ENCODE measurements around the gene SLC6A6. TPM values are rescaled to one million over a fixed set of nuclear protein-coding genes. Genes with fewer than 3 reads are reported as not detected.
"Not testable (repeated sequence)": the region's sequence is repeated elsewhere in the genome, so short reads cannot be mapped to it uniquely, and the experiment has no call there.

SLC6A6 gene
- polyA plus RNA-seq, 3 donors, result 1.5 to 11.7 (median 3.8) TPM

- 87 to 92% (median 89%) methylated on average over 17 of the region's 17 CpGs for WGBS, 3 donors
- H3K27ac ChIP-seq (ENCODE audit: low read depth, low read length), result no peak overlapping the region
Measured at GRCh38 chr3:14514323-14514720, 111.9 kb downstream of the SLC6A6 start.

DNA sequence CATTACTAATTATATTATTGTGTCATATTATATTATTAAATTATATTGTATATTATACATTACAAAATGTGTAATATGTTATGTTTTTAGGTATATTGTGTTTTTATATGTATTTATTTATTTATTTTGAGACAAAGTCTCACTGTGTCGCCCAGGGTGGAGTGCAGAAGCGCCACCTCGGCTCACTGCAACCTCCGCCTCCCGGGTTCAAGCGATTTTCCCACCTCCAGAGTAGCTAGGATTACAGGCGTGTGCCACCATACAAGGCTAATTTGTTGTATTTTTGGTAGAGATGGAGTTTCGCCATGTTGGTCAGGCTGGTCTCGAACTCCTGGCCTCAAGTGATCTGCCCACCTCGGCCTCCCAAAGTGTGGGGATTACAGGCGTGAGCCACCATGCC is 113.1 kb downstream of the SLC6A6 start:
- H3K27ac ChIP-seq (ENCODE audit: low read depth, low read length), result not testable (repeated sequence)
- 96 to 97% (median 96%) methylated on average over 11 of the region's 11 CpGs for WGBS, 3 donors

DNA sequence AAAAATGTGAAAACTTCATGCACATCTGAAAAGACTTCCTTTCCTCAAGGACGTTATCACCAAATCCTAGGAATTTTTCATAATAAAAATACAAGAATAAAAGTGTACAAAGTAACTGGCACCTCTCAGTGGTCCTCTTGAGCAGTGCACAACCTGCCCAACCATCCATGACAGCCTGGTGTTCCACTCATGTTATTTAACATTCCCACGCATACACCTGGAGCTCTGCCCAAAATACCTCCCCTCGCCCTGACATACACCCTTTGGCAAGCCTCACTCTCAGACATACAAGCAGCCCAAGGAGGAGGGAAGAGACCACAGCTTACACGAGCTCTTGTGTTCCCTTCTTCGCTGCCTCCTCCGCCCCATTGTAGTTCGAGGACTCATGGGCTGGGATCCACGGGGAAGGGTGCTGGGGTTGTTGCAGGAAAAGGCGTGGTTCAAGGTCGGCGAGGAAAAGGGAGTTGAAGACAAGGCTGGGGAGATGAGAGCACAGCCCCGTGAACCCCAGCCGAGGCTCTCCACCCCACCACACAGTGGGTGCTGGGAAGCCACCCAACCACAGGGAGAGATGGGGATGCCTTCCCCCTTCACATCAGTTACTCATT is 114.4 kb downstream of the SLC6A6 start:
- WGBS, 3 donors, result 74 to 83% (median 82%) methylated on average over 13 of the region's 13 CpGs
- no peak overlapping the region for H3K27ac ChIP-seq (ENCODE audit: low read depth, low read length)

GRCh38 chr3:14517601-14518431 is 115.4 kb downstream of the SLC6A6 start:
- 83 to 89% (median 85%) methylated on average over 22 of the region's 22 CpGs for WGBS, 3 donors
- no peak overlapping the region for H3K27ac ChIP-seq (ENCODE audit: low read depth, low read length)

GRCh38 chr3:14518432-14518802 is 116.0 kb downstream of the SLC6A6 start:
- WGBS, 3 donors, result 75 to 84% (median 77%) methylated on average over 7 of the region's 7 CpGs
- H3K27ac ChIP-seq (ENCODE audit: low read depth, low read length), result no peak overlapping the region

- H3K27ac ChIP-seq (ENCODE audit: low read depth, low read length), result no peak overlapping the region
- 83 to 91% (median 91%) methylated on average over 11 of the region's 11 CpGs for WGBS, 3 donors
Measured at GRCh38 chr3:14518893-14519292, 116.5 kb downstream of the SLC6A6 start.

GRCh38 chr3:14519406-14519805 is 117.0 kb downstream of the SLC6A6 start:
- no peak overlapping the region for H3K27ac ChIP-seq (ENCODE audit: low read depth, low read length)
- 71 to 85% (median 83%) methylated on average over 1 of the region's 1 CpG for WGBS, 3 donors

- WGBS, 3 donors, result 82 to 91% (median 85%) methylated on average over 15 of the region's 15 CpGs
- H3K27ac ChIP-seq (ENCODE audit: low read depth, low read length), result no peak overlapping the region
Measured at GRCh38 chr3:14520149-14520548, 117.7 kb downstream of the SLC6A6 start.

DNA sequence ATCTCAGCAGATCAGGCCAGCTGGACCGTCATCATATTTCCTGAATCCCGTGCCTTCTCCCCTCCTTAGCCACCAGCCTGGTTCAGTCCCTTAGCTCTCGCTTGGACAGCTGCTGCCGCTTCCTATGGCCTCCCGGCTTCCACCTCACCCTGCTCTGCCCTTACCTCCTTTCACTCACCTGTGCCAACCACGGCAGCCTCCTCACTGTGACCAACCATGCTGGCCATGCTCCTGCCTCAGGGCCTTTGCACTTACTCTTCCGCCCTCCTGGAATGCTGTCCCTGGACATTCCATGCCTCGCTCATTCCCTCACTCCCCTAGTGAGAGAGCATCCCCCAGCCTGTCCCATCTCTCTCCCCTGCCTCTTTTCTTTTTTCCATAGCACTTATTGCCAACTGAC is 118.6 kb downstream of the SLC6A6 start:
- 88 to 93% (median 89%) methylated on average over 8 of the region's 8 CpGs for WGBS, 3 donors
- H3K27ac ChIP-seq (ENCODE audit: low read depth, low read length), result no peak overlapping the region

- 85 to 88% (median 88%) methylated on average over 12 of the region's 12 CpGs for WGBS, 3 donors
- H3K27ac ChIP-seq (ENCODE audit: low read depth, low read length), result no peak overlapping the region
Measured at GRCh38 chr3:14521611-14522010, 119.2 kb downstream of the SLC6A6 start.

DNA sequence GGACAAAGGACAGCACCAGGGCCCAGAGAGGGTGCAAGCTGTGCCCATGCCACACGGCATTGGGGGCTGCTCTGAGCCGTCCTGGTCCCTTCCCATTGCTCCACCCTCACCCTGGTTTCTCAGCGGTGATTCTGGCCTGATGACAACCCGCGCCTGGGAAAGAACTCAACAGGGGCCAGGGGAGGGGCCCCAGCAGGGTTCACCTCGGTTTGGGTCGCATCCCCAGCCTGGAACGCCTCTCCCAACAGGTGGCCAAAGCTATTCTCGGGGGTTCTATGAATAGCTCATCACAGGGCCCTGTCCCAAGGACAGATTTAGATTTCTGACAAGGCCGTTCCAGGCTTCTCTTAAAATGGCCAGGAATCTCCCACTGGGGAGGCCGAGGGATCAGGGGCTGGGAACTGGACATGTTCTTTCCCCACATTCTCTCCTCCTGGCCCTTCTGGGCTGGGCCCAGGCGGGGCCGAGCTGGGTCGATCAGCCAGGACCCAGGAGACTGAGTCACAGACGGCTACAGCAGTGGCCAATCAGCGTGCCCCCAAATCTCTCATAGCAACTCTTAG is 119.8 kb downstream of the SLC6A6 start:
- 60 to 69% (median 68%) methylated on average over 16 of the region's 16 CpGs for WGBS, 3 donors
- no peak overlapping the region for H3K27ac ChIP-seq (ENCODE audit: low read depth, low read length)

GRCh38 chr3:14522768-14523167 is 120.4 kb downstream of the SLC6A6 start:
- no peak overlapping the region for H3K27ac ChIP-seq (ENCODE audit: low read depth, low read length)

GRCh38 chr3:14523792-14524191 is 121.4 kb downstream of the SLC6A6 start:
- H3K27ac ChIP-seq (ENCODE audit: low read depth, low read length), result no peak overlapping the region
- WGBS, 3 donors, result 70 to 78% (median 70%) methylated on average over 7 of the region's 7 CpGs

More at GRCh38 chr3:14522768-14523167, 120.4 kb downstream of the SLC6A6 start:
- 88 to 97% (median 92%) methylated on average over 12 of the region's 12 CpGs for WGBS, 3 donors

GRCh38 chr3:14524311-14524711 is 121.9 kb downstream of the SLC6A6 start:
- 86 to 91% (median 89%) methylated on average over 14 of the region's 14 CpGs for WGBS, 3 donors
- H3K27ac ChIP-seq (ENCODE audit: low read depth, low read length), result no peak overlapping the region

DNA sequence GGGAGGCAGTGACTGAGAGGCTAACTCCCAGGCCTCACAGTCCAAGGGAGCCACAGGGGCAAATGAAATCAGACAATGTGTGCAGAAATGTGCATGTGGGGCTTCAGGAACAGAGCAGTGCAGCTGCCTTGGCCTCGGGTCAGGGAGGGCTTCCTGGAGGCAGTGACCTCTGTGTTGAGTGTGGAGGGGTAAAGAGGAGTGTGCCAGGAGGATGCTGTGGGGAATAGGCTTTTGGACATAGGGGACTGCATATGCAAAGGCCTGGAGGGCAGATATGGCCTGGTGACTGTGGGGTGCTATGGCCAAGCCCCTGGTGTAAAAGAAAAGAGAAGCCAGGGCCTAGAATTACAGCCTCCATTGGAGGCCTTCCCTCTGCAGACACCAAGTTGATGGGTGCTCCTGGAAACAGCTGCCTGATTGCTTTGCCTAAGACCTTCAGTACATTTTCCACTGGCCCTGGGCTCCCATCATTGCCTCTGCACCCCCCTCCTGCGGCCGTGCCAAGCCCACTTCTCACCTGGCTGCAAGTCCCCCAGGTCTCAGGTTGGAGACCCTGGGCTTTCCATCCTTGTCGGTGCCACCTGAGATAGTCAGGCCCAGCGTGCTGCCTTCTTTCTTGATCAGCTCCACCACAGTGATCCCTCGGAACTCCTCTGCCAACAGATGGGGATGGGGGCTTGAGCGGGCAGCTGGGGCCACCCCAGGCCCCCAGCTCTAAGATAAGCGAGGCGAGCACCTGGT is 122.7 kb downstream of the SLC6A6 start:
- no peak overlapping the region for H3K27ac ChIP-seq (ENCODE audit: low read depth, low read length)
- 84 to 93% (median 84%) methylated on average over 9 of the region's 9 CpGs for WGBS, 3 donors

- no peak overlapping the region for H3K27ac ChIP-seq (ENCODE audit: low read depth, low read length)
- 46 to 65% (median 65%) methylated on average over 17 of the region's 17 CpGs for WGBS, 3 donors
Measured at GRCh38 chr3:14525685-14526631, 123.6 kb downstream of the SLC6A6 start.

- H3K27ac ChIP-seq (ENCODE audit: low read depth, low read length), result no peak overlapping the region
- WGBS, 3 donors, result 72 to 87% (median 83%) methylated on average over 3 of the region's 3 CpGs
Measured at GRCh38 chr3:14528081-14528480, 125.7 kb downstream of the SLC6A6 start.

DNA sequence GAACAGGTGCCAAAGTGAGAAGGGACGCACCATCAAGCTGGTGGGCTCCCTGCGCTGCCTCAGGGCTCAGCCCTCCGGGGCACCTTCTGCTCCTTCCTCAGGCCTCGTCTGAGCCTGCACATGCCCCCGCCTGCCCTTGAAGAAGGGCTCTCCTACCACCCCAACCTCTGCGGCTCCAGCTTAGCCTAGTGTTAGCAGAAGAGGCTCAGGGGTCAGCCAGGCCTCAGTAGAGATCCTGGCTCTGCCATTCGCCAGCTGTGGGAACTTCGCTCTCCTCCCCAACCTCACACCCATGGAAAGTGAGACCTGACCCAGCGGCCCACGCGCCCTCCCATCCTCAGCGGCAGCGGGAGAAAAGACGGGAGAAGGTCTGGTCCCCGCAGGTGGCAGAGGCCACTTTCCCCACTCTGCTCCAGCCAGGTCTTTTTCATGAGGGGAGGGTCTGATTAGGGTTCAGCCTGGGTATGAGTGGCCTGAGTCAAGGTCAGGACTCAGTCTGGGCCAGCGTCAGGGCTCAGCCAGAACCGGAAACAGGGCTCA is 129.5 kb downstream of the SLC6A6 start:
- WGBS, 3 donors, result 90 to 93% (median 92%) methylated on average over 17 of the region's 17 CpGs
- H3K27ac ChIP-seq (ENCODE audit: low read depth, low read length), result no peak overlapping the region
